SK-N-SH treated with all-trans-retinoic acid at 6 μM for 48 hours (cell line): ENCODE measurements around the gene HMGB2.

Source experiments
- ATAC-seq: fragments of 200-7000 bp; cut with Tn5 transposase; 3 replicates; pipeline ENCODE4 v1.9.1; 2020; ENCODE audit warnings: mild to moderate bottlenecking, moderate library complexity
- BACH2 ChIP-seq: fragments of 250-450 bp; sonication (Bioruptor Pico); IDR thresholded peaks from 2 replicates; pipeline ENCODE4 v1.9.0; 2021; ENCODE audit warnings: mild to moderate bottlenecking, borderline replicate concordance
- ESRRG ChIP-seq: fragments of 250-450 bp; sonication (Bioruptor Pico); IDR thresholded peaks from 2 replicates; pipeline ENCODE4 v1.6.1; 2021; ENCODE audit warnings: mild to moderate bottlenecking
- GLIS3 ChIP-seq: fragments of 250-450 bp; sonication (Bioruptor Pico); IDR thresholded peaks from 2 replicates; pipeline ENCODE4 v1.5.0; 2020; ENCODE audit warnings: mild to moderate bottlenecking, moderate library complexity
- ISL1 ChIP-seq: fragments of 250-450 bp; sonication (Bioruptor Pico); IDR thresholded peaks from 2 replicates; pipeline ENCODE4 v2.1.2; 2022; ENCODE audit warnings: mild to moderate bottlenecking, moderate library complexity
- OSR1 ChIP-seq: fragments of 250-450 bp; sonication (Bioruptor Pico); IDR thresholded peaks from 2 replicates; pipeline ENCODE4 v1.8.0; 2022; ENCODE audit warnings: moderate library complexity, mild to moderate bottlenecking, inconsistent platforms
- PPARA ChIP-seq: fragments of 250-450 bp; sonication (Bioruptor Pico); IDR thresholded peaks from 2 replicates; pipeline ENCODE4 v1.5.0; 2020; ENCODE audit warnings: mild to moderate bottlenecking, borderline replicate concordance
- RARB ChIP-seq: fragments of 250-450 bp; sonication (Bioruptor Pico); IDR thresholded peaks from 2 replicates; pipeline ENCODE4 v1.8.0; 2021; ENCODE audit warnings: mild to moderate bottlenecking, moderate library complexity
- TOX ChIP-seq: fragments of 250-450 bp; sonication (Bioruptor Pico); IDR thresholded peaks from 2 replicates; pipeline ENCODE4 v1.8.0; 2021; ENCODE audit warnings: mild to moderate bottlenecking, moderate library complexity, borderline replicate concordance
- ZC3H10 ChIP-seq: fragments of 250-450 bp; sonication (Bioruptor Pico); IDR thresholded peaks from 2 replicates; pipeline ENCODE4 v1.5.1; 2021; ENCODE audit warnings: mild to moderate bottlenecking, moderate library complexity
- ZFP3 ChIP-seq: fragments of 250-450 bp; sonication (Bioruptor Pico); IDR thresholded peaks from 2 replicates; pipeline ENCODE4 v1.5.0; 2020; ENCODE audit warnings: mild to moderate bottlenecking, moderate library complexity
- ZFP30 ChIP-seq: fragments of 450-650 bp; formaldehyde crosslinking; IDR thresholded peaks from 2 replicates; pipeline ENCODE4 v1.5.0; 2022; ENCODE audit warnings: mild to moderate bottlenecking, moderate library complexity
- ZNF565 ChIP-seq: fragments of 450-650 bp; formaldehyde crosslinking; conservative IDR thresholded peaks from 2 replicates; pipeline ENCODE4 v1.5.0; 2020; ENCODE audit warnings: low read depth, mild to moderate bottlenecking, moderate library complexity
- ZNF70 ChIP-seq: fragments of 450-650 bp; formaldehyde crosslinking; IDR thresholded peaks from 2 replicates; pipeline ENCODE4 v1.5.0; 2020; ENCODE audit warnings: mild to moderate bottlenecking, moderate library complexity
- ZNF8 ChIP-seq: fragments of 450-650 bp; formaldehyde crosslinking; IDR thresholded peaks from 2 replicates; pipeline ENCODE4 v1.5.0; 2020; ENCODE audit warnings: mild to moderate bottlenecking, moderate library complexity
- TF ChIP-seq, protein P1 (sequence below): fragments of 250-450 bp; sonication (Bioruptor Pico); IDR thresholded peaks from 2 replicates; pipeline ENCODE4 v1.5.0; 2020; ENCODE audit warnings: mild to moderate bottlenecking, moderate library complexity
- TF ChIP-seq, protein P2 (sequence below): fragments of 250-450 bp; sonication (Bioruptor Pico); IDR thresholded peaks from 2 replicates; pipeline ENCODE4 v1.5.1; 2021; ENCODE audit warnings: mild to moderate bottlenecking, moderate library complexity

HMGB2 gene

DNA sequence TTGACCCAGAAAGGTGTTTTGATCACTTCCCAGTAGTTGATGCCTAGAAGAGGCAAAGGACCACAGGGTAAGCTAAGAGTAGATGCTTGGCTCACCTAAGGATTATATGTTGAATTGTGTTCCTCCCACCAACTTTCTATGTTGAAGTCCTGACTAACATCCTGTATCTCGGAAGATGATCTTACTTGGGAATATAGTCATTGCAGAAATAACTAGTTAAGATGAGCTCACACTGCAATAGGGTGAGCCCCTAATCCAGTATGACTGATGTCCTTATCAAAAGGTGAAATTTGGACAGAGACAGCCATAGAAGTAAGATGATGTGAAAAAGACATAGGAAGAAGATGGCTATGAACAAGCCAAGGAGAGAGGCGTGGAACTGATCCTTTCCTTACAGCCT is 3.3 kb upstream of the HMGB2 start:
- ATAC-seq: no peak
- TF ChIP-seq ZNF565: no peak
- no peak for TF ChIP-seq ISL1 (CRISPR knock-in tag)
- no peak for TF ChIP-seq RARB
- TF ChIP-seq ZC3H10 (CRISPR knock-in tag): no peak
- TF ChIP-seq OSR1 (CRISPR knock-in tag): no peak
- TF ChIP-seq, protein P1, sequence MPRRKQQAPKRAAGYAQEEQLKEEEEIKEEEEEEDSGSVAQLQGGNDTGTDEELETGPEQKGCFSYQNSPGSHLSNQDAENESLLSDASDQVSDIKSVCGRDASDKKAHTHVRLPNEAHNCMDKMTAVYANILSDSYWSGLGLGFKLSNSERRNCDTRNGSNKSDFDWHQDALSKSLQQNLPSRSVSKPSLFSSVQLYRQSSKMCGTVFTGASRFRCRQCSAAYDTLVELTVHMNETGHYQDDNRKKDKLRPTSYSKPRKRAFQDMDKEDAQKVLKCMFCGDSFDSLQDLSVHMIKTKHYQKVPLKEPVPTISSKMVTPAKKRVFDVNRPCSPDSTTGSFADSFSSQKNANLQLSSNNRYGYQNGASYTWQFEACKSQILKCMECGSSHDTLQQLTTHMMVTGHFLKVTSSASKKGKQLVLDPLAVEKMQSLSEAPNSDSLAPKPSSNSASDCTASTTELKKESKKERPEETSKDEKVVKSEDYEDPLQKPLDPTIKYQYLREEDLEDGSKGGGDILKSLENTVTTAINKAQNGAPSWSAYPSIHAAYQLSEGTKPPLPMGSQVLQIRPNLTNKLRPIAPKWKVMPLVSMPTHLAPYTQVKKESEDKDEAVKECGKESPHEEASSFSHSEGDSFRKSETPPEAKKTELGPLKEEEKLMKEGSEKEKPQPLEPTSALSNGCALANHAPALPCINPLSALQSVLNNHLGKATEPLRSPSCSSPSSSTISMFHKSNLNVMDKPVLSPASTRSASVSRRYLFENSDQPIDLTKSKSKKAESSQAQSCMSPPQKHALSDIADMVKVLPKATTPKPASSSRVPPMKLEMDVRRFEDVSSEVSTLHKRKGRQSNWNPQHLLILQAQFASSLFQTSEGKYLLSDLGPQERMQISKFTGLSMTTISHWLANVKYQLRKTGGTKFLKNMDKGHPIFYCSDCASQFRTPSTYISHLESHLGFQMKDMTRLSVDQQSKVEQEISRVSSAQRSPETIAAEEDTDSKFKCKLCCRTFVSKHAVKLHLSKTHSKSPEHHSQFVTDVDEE (CRISPR knock-in tag): no peak
- TF ChIP-seq ZFP30: no peak

DNA sequence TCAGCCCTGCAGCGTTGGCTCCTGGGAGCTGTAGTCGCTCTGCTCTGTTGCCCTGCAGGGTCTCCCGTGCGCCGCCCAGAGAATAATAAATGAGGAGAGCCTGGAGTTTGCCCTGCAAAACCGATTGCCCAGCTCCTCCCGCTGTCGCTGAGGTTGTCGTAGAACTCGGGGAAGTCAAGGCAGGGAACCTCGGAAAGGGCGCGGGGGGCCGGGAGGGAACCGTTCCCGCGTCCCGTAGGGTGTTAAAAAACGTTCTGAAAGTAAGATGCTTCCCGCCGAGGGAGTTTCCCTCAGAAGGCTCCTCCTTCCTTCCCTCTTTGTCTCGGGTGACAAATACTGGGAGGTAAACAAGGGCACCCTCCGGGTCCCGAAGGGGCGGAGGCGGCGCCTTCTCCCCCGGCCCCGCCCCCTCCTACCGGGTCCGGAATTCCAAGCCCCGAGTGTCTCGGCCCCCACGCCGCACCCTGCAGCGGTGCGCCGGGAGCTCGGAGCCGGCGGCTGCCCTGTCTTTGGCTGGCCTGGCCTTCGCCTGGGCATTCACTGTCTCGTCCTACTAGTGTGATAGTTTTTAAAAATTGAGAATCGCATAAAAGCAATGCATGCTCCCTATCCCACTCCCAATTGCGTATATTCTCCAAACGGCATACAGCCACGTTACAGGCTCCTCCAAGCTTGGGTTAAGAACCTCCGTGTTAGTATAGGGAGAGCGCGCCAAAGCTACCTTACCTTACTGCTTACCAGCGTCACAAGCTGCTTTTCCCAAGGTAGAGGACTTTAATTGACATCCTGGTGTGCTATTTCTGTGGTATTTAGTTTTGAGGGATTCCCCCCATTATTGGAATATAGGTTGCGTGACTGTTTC is 964 bp upstream of the HMGB2 start:
- peak; percentile 70 for ATAC-seq
- TF ChIP-seq ZFP30: no peak
- TF ChIP-seq ZNF8 (CRISPR knock-in tag): 0 out of 2 replicates have a peak, but pooled peaks have one; percentile 6

DNA sequence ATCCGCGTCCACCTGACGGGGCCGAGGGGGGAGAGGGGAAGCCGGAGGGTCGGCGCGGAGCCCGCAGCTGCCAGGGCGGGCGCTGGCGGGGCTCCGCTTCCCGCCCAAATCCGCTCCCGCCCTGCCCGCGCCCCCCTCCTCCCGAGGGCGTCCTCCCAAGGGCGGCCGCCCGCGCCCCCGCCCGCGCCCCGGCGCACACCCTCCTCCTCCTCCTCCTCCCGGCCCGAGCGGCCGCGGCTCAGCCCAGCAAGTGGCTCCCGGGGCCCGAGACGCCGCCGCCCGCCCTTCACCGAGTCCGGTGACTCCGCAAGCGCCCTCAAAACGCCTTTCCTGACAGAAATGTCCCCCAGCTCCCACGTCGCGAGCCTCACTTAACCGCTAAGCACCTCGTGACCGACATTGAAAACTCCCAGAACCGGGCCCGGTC is 487 bp downstream of the HMGB2 start:
- TF ChIP-seq PPARA (CRISPR knock-in tag) (no peak), BACH2 (no peak), ZNF8 (CRISPR knock-in tag) (no peak)
- TF ChIP-seq, protein P2, sequence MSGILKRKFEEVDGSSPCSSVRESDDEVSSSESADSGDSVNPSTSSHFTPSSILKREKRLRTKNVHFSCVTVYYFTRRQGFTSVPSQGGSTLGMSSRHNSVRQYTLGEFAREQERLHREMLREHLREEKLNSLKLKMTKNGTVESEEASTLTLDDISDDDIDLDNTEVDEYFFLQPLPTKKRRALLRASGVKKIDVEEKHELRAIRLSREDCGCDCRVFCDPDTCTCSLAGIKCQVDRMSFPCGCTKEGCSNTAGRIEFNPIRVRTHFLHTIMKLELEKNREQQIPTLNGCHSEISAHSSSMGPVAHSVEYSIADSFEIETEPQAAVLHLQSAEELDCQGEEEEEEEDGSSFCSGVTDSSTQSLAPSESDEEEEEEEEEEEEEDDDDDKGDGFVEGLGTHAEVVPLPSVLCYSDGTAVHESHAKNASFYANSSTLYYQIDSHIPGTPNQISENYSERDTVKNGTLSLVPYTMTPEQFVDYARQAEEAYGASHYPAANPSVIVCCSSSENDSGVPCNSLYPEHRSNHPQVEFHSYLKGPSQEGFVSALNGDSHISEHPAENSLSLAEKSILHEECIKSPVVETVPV: no peak
- TF ChIP-seq, protein P1 (CRISPR knock-in tag): no peak
- ATAC-seq: peak; percentile 1; the same call in 2 of the 3 replicates

DNA sequence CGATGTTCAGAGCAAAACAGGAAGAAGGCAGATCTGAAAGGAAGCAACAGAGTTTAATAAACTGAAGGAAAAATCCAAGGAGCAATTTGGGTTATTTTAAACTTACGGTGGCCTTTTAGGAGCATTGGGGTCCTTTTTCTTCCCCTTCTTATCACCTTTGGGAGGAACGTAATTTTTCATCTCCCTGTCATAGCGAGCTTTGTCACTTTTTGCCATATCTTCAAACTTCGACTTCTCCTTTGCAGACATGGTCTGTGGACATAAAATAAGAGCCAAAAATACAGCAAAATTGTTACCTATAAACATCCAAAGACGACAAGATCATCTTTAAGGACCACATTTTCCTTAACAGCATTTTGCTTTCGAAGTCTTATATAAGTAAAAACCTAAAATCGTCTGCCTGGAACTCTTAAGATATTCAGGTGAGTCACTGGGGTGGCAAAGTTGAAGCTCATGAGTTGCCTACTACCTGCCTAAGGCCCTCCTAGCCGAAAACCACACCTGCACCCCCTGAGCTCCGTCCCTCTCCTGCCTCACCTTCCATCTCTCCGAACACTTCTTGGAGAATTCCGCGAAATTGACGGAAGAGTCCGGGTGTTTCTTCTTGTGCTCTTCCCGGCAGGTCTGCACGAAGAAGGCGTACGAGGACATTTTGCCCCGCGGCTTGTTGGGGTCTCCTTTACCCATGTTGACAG is 1.0 kb downstream of the HMGB2 start:
- ATAC-seq: no peak
- TF ChIP-seq, protein P1 (CRISPR knock-in tag): no peak
- no peak for TF ChIP-seq ESRRG (CRISPR knock-in tag)
- no peak for TF ChIP-seq GLIS3
- TF ChIP-seq ZNF70 (CRISPR knock-in tag): no peak
- TF ChIP-seq ZFP3 (CRISPR knock-in tag): no peak
- TF ChIP-seq ZFP30: no peak
- TF ChIP-seq RARB: no peak
- TF ChIP-seq BACH2: no peak
- TF ChIP-seq, protein P2: no peak
- TF ChIP-seq OSR1 (CRISPR knock-in tag): no peak
- no peak for TF ChIP-seq TOX
